KMS-11 (cell line): ENCODE results near the gene ACTR1A.

Experiments
- H2AFZ ChIP-seq: fragments of 200-600 bp; sonication (generic); 2 replicates; pipeline ENCODE4 v1.6.1; 2016; ENCODE audit warnings: antibody characterized with exemption, mixed run types, low read depth
- H3K27ac ChIP-seq: fragments of 200-600 bp; sonication (generic); 2 replicates; pipeline ENCODE4 v1.6.1; 2016; ENCODE audit warnings: mild to moderate bottlenecking, mixed run types
- H3K27me3 ChIP-seq: fragments of 200-600 bp; sonication (generic); 2 replicates; pipeline ENCODE4 v1.6.1; 2017; ENCODE audit warnings: mild to moderate bottlenecking, low read depth, mixed run types, moderate library complexity; ENCODE audit not compliant: insufficient read depth
- H3K36me3 ChIP-seq: fragments of 200-600 bp; sonication (generic); 2 replicates; pipeline ENCODE4 v1.6.1; 2017; ENCODE audit warnings: mild to moderate bottlenecking, mixed run types; ENCODE audit not compliant: insufficient read depth
- H3K4me1 ChIP-seq: fragments of 200-600 bp; sonication (generic); 2 replicates; pipeline ENCODE4 v1.6.1; 2016; ENCODE audit warnings: mild to moderate bottlenecking, low read depth, mixed run types; ENCODE audit not compliant: poor library complexity, severe bottlenecking
- H3K4me2 ChIP-seq: fragments of 200-600 bp; sonication (generic); 2 replicates; pipeline ENCODE4 v1.7.0; 2016; ENCODE audit warnings: mild to moderate bottlenecking, mixed run types
- H3K4me3 ChIP-seq: fragments of 200-600 bp; sonication (generic); IDR thresholded peaks from 2 replicates; pipeline ENCODE4 v1.6.1; 2017; ENCODE audit warnings: low read depth, low read length, mixed read lengths; ENCODE audit not compliant: insufficient read depth
- H3K79me2 ChIP-seq: fragments of 200-600 bp; sonication (generic); 2 replicates; pipeline ENCODE4 v1.6.1; 2016; ENCODE audit warnings: low read depth, mixed run types; ENCODE audit not compliant: insufficient read depth
- H3K9ac ChIP-seq: fragments of 200-600 bp; sonication (generic); 2 replicates; pipeline ENCODE4 v1.6.1; 2016; ENCODE audit warnings: mild to moderate bottlenecking, mixed run types
- H4K20me1 ChIP-seq: fragments of 200-600 bp; sonication (generic); 2 replicates; pipeline ENCODE4 v1.6.1; 2016; ENCODE audit warnings: mild to moderate bottlenecking, mixed run types; ENCODE audit not compliant: insufficient read depth
- CTCF ChIP-seq: fragments of 200-600 bp; sonication (generic); conservative IDR thresholded peaks from 2 replicates; pipeline ENCODE4 v1.6.1; 2017; ENCODE audit warnings: low read depth, mild to moderate bottlenecking, antibody characterized with exemption, low read length, moderate library complexity, mixed read lengths

The ACTR1A gene

GRCh38 chr10:102499356-102499755 lies 3.2 kb downstream of the ACTR1A start:
- Histone ChIP-seq H3K79me2 (peaks cover 52% of the 10 kb centered on the region), H3K9ac (no peak overlapping the region), H3K27me3 (no peaks in the 10 kb centered on the region), H3K4me3 (no peak overlapping the region), H3K4me2 (no peak overlapping the region), H3K27ac (no peak overlapping the region), H4K20me1 (peaks cover 8% of the 10 kb centered on the region; the same call in 1 of the 2 replicates), H2AFZ (no peak overlapping the region), H3K36me3 (no peaks in the 10 kb centered on the region), H3K4me1 (peaks cover 17% of the 10 kb centered on the region)
- TF ChIP-seq CTCF = no peak

GRCh38 chr10:102497545-102497944 lies 5.0 kb downstream of the ACTR1A start:
- no peaks in the 10 kb centered on the region for H3K27me3 ChIP-seq
- no peak overlapping the region for H3K27ac ChIP-seq
- no peaks in the 10 kb centered on the region for H3K36me3 ChIP-seq
- H4K20me1 ChIP-seq = peaks cover 8% of the 10 kb centered on the region; the same call in 1 of the 2 replicates
- no peak overlapping the region for H2AFZ ChIP-seq
- H3K4me2 ChIP-seq = no peak overlapping the region
- peaks cover 56% of the 10 kb centered on the region for H3K79me2 ChIP-seq
- peaks cover 17% of the 10 kb centered on the region for H3K4me1 ChIP-seq
- no peak overlapping the region for H3K9ac ChIP-seq
- H3K4me3 ChIP-seq = no peak overlapping the region
- TF ChIP-seq CTCF = no peak

- Histone ChIP-seq H3K4me1 (peaks cover 8% of the 10 kb centered on the region), H3K79me2 (peaks cover 27% of the 10 kb centered on the region; the same call in 1 of the 2 replicates), H3K4me3 (no peak overlapping the region), H2AFZ (no peak overlapping the region), H3K4me2 (no peak overlapping the region), H3K27ac (no peak overlapping the region), H4K20me1 (peaks cover 8% of the 10 kb centered on the region; the same call in 1 of the 2 replicates), H3K27me3 (no peaks in the 10 kb centered on the region), H3K9ac (no peak overlapping the region), H3K36me3 (peaks cover 2% of the 10 kb centered on the region; the same call in 1 of the 2 replicates)
- TF ChIP-seq CTCF = no peak
Observed at GRCh38 chr10:102493771-102494170, 8.7 kb downstream of the ACTR1A start.

DNA sequence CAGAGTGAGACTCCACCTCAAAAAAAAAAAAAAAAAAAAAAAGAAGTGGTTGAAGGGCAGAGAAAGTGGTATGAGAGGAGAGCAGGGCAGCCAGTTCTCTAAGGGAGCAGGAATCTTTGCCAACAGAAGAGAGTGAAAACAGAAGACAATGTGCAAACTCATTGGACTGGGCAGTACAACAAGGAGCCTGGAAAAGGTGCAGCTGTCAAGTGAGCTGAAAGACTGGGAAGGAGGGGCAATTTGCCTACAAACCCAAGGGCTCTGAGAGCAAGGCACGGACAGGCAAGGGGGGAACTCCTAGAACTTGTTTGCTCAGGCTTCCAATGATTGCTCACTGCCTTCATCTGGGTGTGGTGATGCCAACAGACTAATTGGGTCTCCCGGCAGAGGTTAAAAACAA lies 9.5 kb downstream of the ACTR1A start:
- H3K27ac ChIP-seq = no peak overlapping the region
- no peak for TF ChIP-seq CTCF
- H4K20me1 ChIP-seq = no peaks in the 10 kb centered on the region
- no peaks in the 10 kb centered on the region for H3K27me3 ChIP-seq
- H3K9ac ChIP-seq = no peak overlapping the region
- H3K4me3 ChIP-seq = no peak overlapping the region
- peaks cover 7% of the 10 kb centered on the region; the same call in 1 of the 2 replicates for H3K36me3 ChIP-seq
- H3K4me1 ChIP-seq = peaks cover 5% of the 10 kb centered on the region
- H3K4me2 ChIP-seq = no peak overlapping the region
- H3K79me2 ChIP-seq = peaks cover 20% of the 10 kb centered on the region; the same call in 1 of the 2 replicates
- H2AFZ ChIP-seq = no peak overlapping the region
